OCI-LY1 (cell line): ENCODE data around the gene ZBTB17.

Experiments
- H2AFZ ChIP-seq: fragments of 200-600 bp; sonication (generic), shearing (Covaris generic); 2 replicates; pipeline ENCODE4 v1.6.0; 2014; ENCODE audit warnings: antibody characterized with exemption, mild to moderate bottlenecking, low read length
- H3F3A ChIP-seq: fragments of 200-600 bp; sonication (generic), shearing (Covaris generic); 2 replicates; pipeline ENCODE4 v1.6.0; 2014; ENCODE audit warnings: mild to moderate bottlenecking, antibody characterized with exemption, low read length, moderate library complexity; ENCODE audit not compliant: insufficient read depth
- H3K27ac ChIP-seq: fragments of 200-600 bp; sonication (generic); 2 replicates; pipeline ENCODE4 v1.5.1; 2014; ENCODE audit warnings: low read length, mixed run types, mild to moderate bottlenecking, low read depth; ENCODE audit not compliant: poor library complexity, severe bottlenecking
- H3K27me3 ChIP-seq: fragments of 200-600 bp; sonication (generic); 2 replicates; pipeline ENCODE4 v1.6.0; 2014; ENCODE audit warnings: antibody characterized with exemption, mild to moderate bottlenecking, low read length, moderate library complexity; ENCODE audit not compliant: insufficient read depth
- H3K36me3 ChIP-seq: fragments of 200-600 bp; sonication (generic); 2 replicates; pipeline ENCODE4 v1.6.1; 2014; ENCODE audit warnings: mild to moderate bottlenecking, antibody characterized with exemption, low read length, moderate library complexity, mixed read lengths; ENCODE audit not compliant: insufficient read depth
- H3K4me1 ChIP-seq: fragments of 200-600 bp; sonication (generic); 2 replicates; pipeline ENCODE4 v1.5.1; 2014; ENCODE audit warnings: mild to moderate bottlenecking, low read length, moderate library complexity; ENCODE audit not compliant: insufficient read depth, severe bottlenecking
- H3K4me2 ChIP-seq: fragments of 200-600 bp; sonication (generic), shearing (Covaris generic); 2 replicates; pipeline ENCODE4 v1.6.1; 2014; ENCODE audit warnings: low read length
- H3K4me3 ChIP-seq: fragments of 200-600 bp; sonication (generic); 2 replicates; pipeline ENCODE4 v1.5.1; 2014; ENCODE audit warnings: low read length, low read depth, mild to moderate bottlenecking, mixed read lengths; ENCODE audit not compliant: poor library complexity, severe bottlenecking
- H3K79me2 ChIP-seq: fragments of 200-600 bp; shearing (Covaris generic); 2 replicates; pipeline ENCODE4 v1.6.1; 2016; ENCODE audit warnings: mixed run types, low read length, mixed read lengths; ENCODE audit not compliant: insufficient read depth
- H3K9ac ChIP-seq: fragments of 200-600 bp; sonication (generic), shearing (Covaris generic); 2 replicates; pipeline ENCODE4 v1.6.1; 2014; ENCODE audit warnings: mild to moderate bottlenecking, low read length, mixed read lengths
- H3K9me2 ChIP-seq: fragments of 200-600 bp; sonication (generic), shearing (Covaris generic); 2 replicates; pipeline ENCODE4 v1.6.1; 2014; ENCODE audit warnings: low read depth, mild to moderate bottlenecking, low read length, mixed read lengths
- H3K9me3 ChIP-seq: fragments of 200-600 bp; shearing (Covaris generic); 2 replicates; pipeline ENCODE4 v1.6.1; 2014; ENCODE audit warnings: low read length, mixed read lengths
- H4K20me1 ChIP-seq: fragments of 200-600 bp; sonication (generic), shearing (Covaris generic); 2 replicates; pipeline ENCODE4 v1.6.0; 2016; ENCODE audit warnings: mild to moderate bottlenecking, low read length; ENCODE audit not compliant: insufficient read depth
- CTCF ChIP-seq: fragments of 200-600 bp; sonication (generic), shearing (Covaris generic); IDR thresholded peaks from 2 replicates; pipeline ENCODE4 v1.5.1; 2017; ENCODE audit warnings: mild to moderate bottlenecking, antibody characterized with exemption, low read length, moderate library complexity, mixed read lengths
- EZH2 ChIP-seq: fragments of 200-600 bp; sonication (generic), shearing (Covaris generic); IDR thresholded peaks from 2 replicates; pipeline ENCODE4 v1.8.0; 2017; ENCODE audit warnings: borderline replicate concordance, mixed run types, mild to moderate bottlenecking, antibody characterized with exemption, low read length, moderate library complexity, mixed read lengths

Gene ZBTB17

GRCh38 chr1:15970911-15971310 lies 5.0 kb downstream of the ZBTB17 start:
- Histone ChIP-seq H3K9me3 (no peaks in the 10 kb centered on the region), H4K20me1 (no peaks in the 10 kb centered on the region), H3K79me2 (no peaks in the 10 kb centered on the region), H3F3A (no peaks in the 10 kb centered on the region), H3K9me2 (no peaks in the 10 kb centered on the region), H2AFZ (no peak overlapping the region), H3K4me2 (no peak overlapping the region), H3K4me1 (peaks cover 23% of the 10 kb centered on the region), H3K4me3 (no peak overlapping the region), H3K9ac (no peak overlapping the region), H3K36me3 (peaks cover 50% of the 10 kb centered on the region), H3K27ac (no peak overlapping the region), H3K27me3 (no peaks in the 10 kb centered on the region)
- TF ChIP-seq CTCF, result no peak
- no peak for TF ChIP-seq EZH2

DNA sequence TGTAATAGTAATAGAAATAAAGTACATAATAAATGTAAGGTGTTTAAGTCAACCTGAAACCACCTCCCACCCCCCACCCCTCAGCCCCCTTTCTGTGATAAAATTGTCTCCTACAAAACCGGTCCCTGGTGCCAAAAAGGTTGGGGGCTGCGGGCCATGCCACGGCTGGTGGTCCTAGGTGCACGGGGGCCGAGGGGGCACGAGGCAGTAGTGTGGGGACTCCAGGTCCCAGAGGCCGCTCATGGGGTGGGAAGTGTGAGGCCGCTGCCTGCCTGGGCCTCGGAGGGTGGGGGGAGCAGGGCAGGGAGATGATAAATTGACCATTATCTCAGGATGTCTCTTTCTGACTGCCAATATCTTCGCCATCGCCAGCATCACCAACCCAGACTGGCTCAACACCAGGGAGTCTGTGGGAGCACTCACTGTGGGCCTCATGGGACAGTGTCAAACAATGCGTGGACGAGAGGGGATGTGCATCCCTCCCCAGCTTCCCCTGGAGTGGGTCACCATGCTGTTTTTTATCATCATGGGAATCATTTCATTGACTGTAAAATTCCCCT lies 6.5 kb downstream of the ZBTB17 start:
- no peak overlapping the region for H3K4me3 ChIP-seq
- H3K4me2 ChIP-seq, result no peak overlapping the region
- TF ChIP-seq CTCF (no peak), EZH2 (no peak)
- no peak overlapping the region for H3K9ac ChIP-seq
- no peaks in the 10 kb centered on the region for H3K9me3 ChIP-seq
- H3K9me2 ChIP-seq, result no peaks in the 10 kb centered on the region
- H3F3A ChIP-seq, result no peaks in the 10 kb centered on the region
- H3K4me1 ChIP-seq, result peaks cover 29% of the 10 kb centered on the region
- H3K79me2 ChIP-seq, result no peaks in the 10 kb centered on the region
- no peak overlapping the region for H3K27ac ChIP-seq
- H2AFZ ChIP-seq, result no peak overlapping the region
- no peaks in the 10 kb centered on the region for H4K20me1 ChIP-seq
- H3K36me3 ChIP-seq, result peaks cover 52% of the 10 kb centered on the region
- no peaks in the 10 kb centered on the region for H3K27me3 ChIP-seq

GRCh38 chr1:15968172-15968571 lies 7.7 kb downstream of the ZBTB17 start:
- TF ChIP-seq CTCF (no peak), EZH2 (no peak)
- H3K27ac ChIP-seq, result no peak overlapping the region
- H3K9ac ChIP-seq, result no peak overlapping the region
- H3K9me2 ChIP-seq, result no peaks in the 10 kb centered on the region
- no peaks in the 10 kb centered on the region for H3K9me3 ChIP-seq
- no peaks in the 10 kb centered on the region for H3K79me2 ChIP-seq
- no peak overlapping the region for H3K4me2 ChIP-seq
- no peaks in the 10 kb centered on the region for H4K20me1 ChIP-seq
- no peaks in the 10 kb centered on the region for H3F3A ChIP-seq
- peaks cover 52% of the 10 kb centered on the region for H3K36me3 ChIP-seq
- H3K4me3 ChIP-seq, result no peak overlapping the region
- H3K4me1 ChIP-seq, result peaks cover 34% of the 10 kb centered on the region
- H3K27me3 ChIP-seq, result no peaks in the 10 kb centered on the region
- no peak overlapping the region for H2AFZ ChIP-seq
